H9 (cell line): ENCODE results near the gene CFAP100. TPM values are rescaled to one million over a fixed set of nuclear protein-coding genes. Genes with fewer than 3 reads are reported as not detected.

Experiments used
- DNase-seq: peaks from one replicate; pipeline ENCODE4 v3.0.0-alpha.2; 2017
- H2AFZ ChIP-seq: one replicate; pipeline ENCODE4 v1.6.1; 2013; ENCODE audit warnings: mild to moderate bottlenecking, low read length, control low read depth, moderate library complexity
- H2AK5ac ChIP-seq: 2 replicates; pipeline ENCODE4 v1.6.1; 2013; ENCODE audit warnings: low read length, control low read depth, mixed read lengths; ENCODE audit not compliant: insufficient read length
- H2BK120ac ChIP-seq: one replicate; pipeline ENCODE4 v1.6.1; 2013; ENCODE audit warnings: low read depth, mild to moderate bottlenecking, low read length, control low read depth, inconsistent platforms; ENCODE audit not compliant: poor library complexity, severe bottlenecking
- H2BK12ac ChIP-seq: 2 replicates; pipeline ENCODE4 v1.6.1; 2013; ENCODE audit warnings: low read length, control low read depth, mixed read lengths, low read depth; ENCODE audit not compliant: insufficient read length
- H2BK15ac ChIP-seq: 2 replicates; pipeline ENCODE4 v1.6.1; 2013; ENCODE audit warnings: low read depth, low read length, control low read depth
- H2BK20ac ChIP-seq: one replicate; pipeline ENCODE4 v1.6.1; 2013; ENCODE audit warnings: low read depth, mild to moderate bottlenecking, low read length, control low read depth, inconsistent platforms; ENCODE audit not compliant: poor library complexity, severe bottlenecking
- H2BK5ac ChIP-seq: 2 replicates; pipeline ENCODE4 v1.6.1; 2013; ENCODE audit warnings: low read length, control low read depth, mixed read lengths; ENCODE audit not compliant: insufficient read length
- H3K14ac ChIP-seq: 2 replicates; pipeline ENCODE4 v1.6.1; 2013; ENCODE audit warnings: low read length, control low read depth; ENCODE audit not compliant: insufficient read depth
- H3K18ac ChIP-seq: 2 replicates; pipeline ENCODE4 v1.6.1; 2013; ENCODE audit warnings: low read depth, mild to moderate bottlenecking, mixed read lengths, low read length, control low read depth; ENCODE audit not compliant: insufficient read length
- H3K23ac ChIP-seq: 2 replicates; pipeline ENCODE4 v1.6.1; 2013; ENCODE audit warnings: low read length, control low read depth, mixed read lengths, low read depth; ENCODE audit not compliant: insufficient read length
- H3K23me2 ChIP-seq: 2 replicates; pipeline ENCODE4 v1.6.1; 2013; ENCODE audit warnings: low read depth, mild to moderate bottlenecking, mixed read lengths, low read length, control low read depth; ENCODE audit not compliant: insufficient read length, poor library complexity, severe bottlenecking
- H3K27ac ChIP-seq: 2 replicates; pipeline ENCODE4 v1.5.1; 2013; ENCODE audit warnings: low read length, control low read depth, mixed read lengths, low read depth; ENCODE audit not compliant: insufficient read length
- H3K27me3 ChIP-seq: 2 replicates; pipeline ENCODE4 v1.6.1; 2013; ENCODE audit warnings: low read length, control low read depth, inconsistent platforms; ENCODE audit not compliant: insufficient read depth
- H3K4ac ChIP-seq: 2 replicates; pipeline ENCODE4 v1.6.1; 2013; ENCODE audit warnings: low read depth, mild to moderate bottlenecking, control low read depth, inconsistent platforms, low read length, moderate library complexity
- H3K4me1 ChIP-seq: 2 replicates; pipeline ENCODE4 v1.6.1; 2013; ENCODE audit warnings: low read length, control low read depth, inconsistent platforms; ENCODE audit not compliant: insufficient read depth
- H3K4me2 ChIP-seq: 2 replicates; pipeline ENCODE4 v1.6.1; 2013; ENCODE audit warnings: low read length, control low read depth, mixed read lengths; ENCODE audit not compliant: insufficient read length, insufficient read depth
- H3K56ac ChIP-seq: 2 replicates; pipeline ENCODE4 v1.6.1; 2013; ENCODE audit warnings: low read depth, mild to moderate bottlenecking, mixed read lengths, low read length, control low read depth; ENCODE audit not compliant: insufficient read length
- H3K79me1 ChIP-seq: 2 replicates; pipeline ENCODE4 v1.6.1; 2013; ENCODE audit warnings: low read depth, mild to moderate bottlenecking, moderate library complexity, low read length, control low read depth, inconsistent platforms; ENCODE audit not compliant: insufficient read depth, poor library complexity, severe bottlenecking
- H3K79me2 ChIP-seq: 2 replicates; pipeline ENCODE4 v1.6.1; 2013; ENCODE audit warnings: low read length, control low read depth, inconsistent platforms; ENCODE audit not compliant: insufficient read depth
- H3K9ac ChIP-seq: 2 replicates; pipeline ENCODE4 v1.6.1; 2013; ENCODE audit warnings: low read length, control low read depth, mixed read lengths; ENCODE audit not compliant: insufficient read length; ENCODE audit errors: extremely low read depth
- H3K9me3 ChIP-seq: one replicate; pipeline ENCODE4 v1.6.1; 2013; ENCODE audit warnings: low read depth, low read length, inconsistent platforms; ENCODE audit not compliant: control insufficient read depth
- H3T11ph ChIP-seq: one replicate; pipeline ENCODE4 v1.6.1; 2013; ENCODE audit warnings: mild to moderate bottlenecking, low read length, control low read depth, inconsistent platforms
- H4K20me1 ChIP-seq: one replicate; pipeline ENCODE4 v1.6.1; 2013; ENCODE audit not compliant: control insufficient read depth, insufficient read length, insufficient read depth
- H4K5ac ChIP-seq: 2 replicates; pipeline ENCODE4 v1.6.1; 2013; ENCODE audit warnings: low read depth, mild to moderate bottlenecking, mixed read lengths, low read length, control low read depth; ENCODE audit not compliant: insufficient read length
- H4K8ac ChIP-seq: replicated peaks from 2 replicates; pipeline ENCODE4 v1.6.1; 2013; ENCODE audit warnings: low read length, control low read depth, mixed read lengths, low read depth; ENCODE audit not compliant: insufficient read length
- H4K91ac ChIP-seq: 2 replicates; pipeline ENCODE4 v1.6.1; 2013; ENCODE audit warnings: low read depth, mild to moderate bottlenecking, moderate library complexity, mixed read lengths, low read length, control low read depth; ENCODE audit not compliant: insufficient read length
- H3K27ac Mint-ChIP-seq, 3 experiments: 2 replicates in 2 of 3; 3 replicates in 1 of 3; pipeline ENCODE4 v1.8.0; 2020 to 2021; ENCODE audit warnings: mixed read lengths in 3 of 3, mild to moderate bottlenecking in 1 of 3, moderate library complexity in 1 of 3
- H3K27me3 Mint-ChIP-seq: 2 replicates; pipeline ENCODE4 v1.8.0; 2021; ENCODE audit warnings: low read depth, mild to moderate bottlenecking, moderate library complexity, mixed read lengths
- H3K36me3 Mint-ChIP-seq, 3 experiments: 2 replicates in 2 of 3; 3 replicates in 1 of 3; pipeline ENCODE4 v1.8.0; 2020 to 2021; ENCODE audit warnings: low read depth in 3 of 3, mixed read lengths in 3 of 3; ENCODE audit not compliant: insufficient read depth in 1 of 3
- H3K4me1 Mint-ChIP-seq, 2 experiments: 2 replicates each; pipeline ENCODE4 v1.8.0; 2020; ENCODE audit warnings: mixed read lengths in 2 of 2
- H3K4me3 Mint-ChIP-seq, 2 experiments: 2 replicates in 1 of 2; 3 replicates in 1 of 2; pipeline ENCODE4 v1.8.0; 2020 to 2021; ENCODE audit warnings: mild to moderate bottlenecking in 2 of 2, mixed read lengths in 2 of 2, moderate library complexity in 1 of 2
- H3K9me3 Mint-ChIP-seq, 2 experiments: 2 replicates in 1 of 2; 3 replicates in 1 of 2; pipeline ENCODE4 v1.8.0; 2020; ENCODE audit warnings: mild to moderate bottlenecking in 2 of 2, mixed read lengths in 2 of 2, moderate library complexity in 1 of 2
- WGBS: extraction: QIAGEN DNeasy Blood & Tissue Kit; methylation state at CpG from one replicate; pipeline ENCODE4 v1.1.7; 2013; ENCODE audit warnings: missing lambda C conversion rate, low lambda C conversion rate, mixed read lengths; ENCODE audit not compliant: insufficient read length; ENCODE audit errors: extremely low coverage; 5-methylcytosine and 5-hydroxymethylcytosine counted together
- total RNA-seq: library from RNA; stranded (reverse); gene quantifications from 2 replicates; pipeline ENCODE4 v1.2.1, GENCODE V29; 2021
- TF ChIP-seq, protein P1 (sequence below): fragments of 200-600 bp; sonication (generic); conservative IDR thresholded peaks from 3 replicates; pipeline ENCODE4 v1.8.0; 2021; ENCODE audit warnings: antibody characterized with exemption, mild to moderate bottlenecking

Gene CFAP100
- total RNA-seq, 1 experiment from 2014 or later = 0.44 TPM

DNA sequence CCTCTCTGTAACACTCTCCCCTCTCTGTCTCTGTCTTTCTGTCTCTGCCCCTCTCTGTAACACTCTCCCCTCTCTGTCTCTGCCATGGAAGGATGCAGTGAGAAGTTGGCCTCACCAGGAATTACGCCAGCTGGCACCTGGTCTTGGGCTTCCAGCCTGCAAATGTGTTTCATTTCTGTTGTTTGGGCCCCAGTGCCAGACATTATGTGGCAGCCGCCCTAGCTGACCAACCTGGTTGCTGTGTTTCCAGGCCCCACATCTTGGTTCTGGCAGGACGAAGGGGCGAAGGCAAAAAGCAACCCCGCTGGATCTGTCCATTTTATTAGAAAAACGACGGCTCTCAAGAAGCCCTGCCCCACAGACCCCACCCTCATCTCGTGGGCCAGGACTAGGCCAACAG lies 86.2 kb downstream of the CFAP100 start:
- no peak overlapping the region for H4K91ac ChIP-seq
- H3K23me2 ChIP-seq = peaks cover 4% of the 10 kb centered on the region
- H2BK12ac ChIP-seq = no peak overlapping the region
- H3K9ac ChIP-seq = no peak overlapping the region
- H3K4me2 ChIP-seq = no peak overlapping the region
- no peaks in the 10 kb centered on the region for H3K9me3 ChIP-seq
- H4K5ac ChIP-seq = no peak overlapping the region
- H2BK15ac ChIP-seq = no peak overlapping the region
- H3K4me1 Mint-ChIP-seq = peaks cover 31 to 38% of the 10 kb centered on the region in 2 experiments
- H4K20me1 ChIP-seq = no peaks in the 10 kb centered on the region
- H2BK5ac ChIP-seq = no peak overlapping the region
- H2AK5ac ChIP-seq = no peak overlapping the region
- no peak overlapping the region for H3K4me3 Mint-ChIP-seq
- no CpG with 5 or more reads among the region's 8 CpGs for WGBS
- no peak overlapping the region for H4K8ac ChIP-seq
- H3K4ac ChIP-seq = no peak overlapping the region
- no peaks in the 10 kb centered on the region; a peak in 1 of 7 replicates for H3K36me3 Mint-ChIP-seq
- H3K27ac Mint-ChIP-seq = no peak overlapping the region
- H3K9me3 Mint-ChIP-seq = no peaks in the 10 kb centered on the region; a peak in 2 of 5 replicates
- H3K23ac ChIP-seq = no peak overlapping the region
- peaks cover 10% of the 10 kb centered on the region; the same call in 1 of the 2 replicates for H3K4me1 ChIP-seq
- TF ChIP-seq, protein P1, sequence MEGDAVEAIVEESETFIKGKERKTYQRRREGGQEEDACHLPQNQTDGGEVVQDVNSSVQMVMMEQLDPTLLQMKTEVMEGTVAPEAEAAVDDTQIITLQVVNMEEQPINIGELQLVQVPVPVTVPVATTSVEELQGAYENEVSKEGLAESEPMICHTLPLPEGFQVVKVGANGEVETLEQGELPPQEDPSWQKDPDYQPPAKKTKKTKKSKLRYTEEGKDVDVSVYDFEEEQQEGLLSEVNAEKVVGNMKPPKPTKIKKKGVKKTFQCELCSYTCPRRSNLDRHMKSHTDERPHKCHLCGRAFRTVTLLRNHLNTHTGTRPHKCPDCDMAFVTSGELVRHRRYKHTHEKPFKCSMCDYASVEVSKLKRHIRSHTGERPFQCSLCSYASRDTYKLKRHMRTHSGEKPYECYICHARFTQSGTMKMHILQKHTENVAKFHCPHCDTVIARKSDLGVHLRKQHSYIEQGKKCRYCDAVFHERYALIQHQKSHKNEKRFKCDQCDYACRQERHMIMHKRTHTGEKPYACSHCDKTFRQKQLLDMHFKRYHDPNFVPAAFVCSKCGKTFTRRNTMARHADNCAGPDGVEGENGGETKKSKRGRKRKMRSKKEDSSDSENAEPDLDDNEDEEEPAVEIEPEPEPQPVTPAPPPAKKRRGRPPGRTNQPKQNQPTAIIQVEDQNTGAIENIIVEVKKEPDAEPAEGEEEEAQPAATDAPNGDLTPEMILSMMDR = no peak
- no peak overlapping the region for H3K56ac ChIP-seq
- no peaks in the 10 kb centered on the region for H3K79me2 ChIP-seq
- no peak overlapping the region for H2BK20ac ChIP-seq
- H3K27me3 ChIP-seq = no peaks in the 10 kb centered on the region
- H2AFZ ChIP-seq = no peak overlapping the region
- H3K79me1 ChIP-seq = no peaks in the 10 kb centered on the region
- no peak overlapping the region for H3K27ac ChIP-seq
- no peak overlapping the region for H3K14ac ChIP-seq
- no peak overlapping the region for H2BK120ac ChIP-seq
- H3K18ac ChIP-seq = no peak overlapping the region
- no peak for DNase-seq
- H3K27me3 Mint-ChIP-seq = peaks cover 5% of the 10 kb centered on the region
- H3T11ph ChIP-seq = no peak overlapping the region
